RWPE1 (cell line): ENCODE results near the gene ADH1B.
"Not testable (repeated sequence)": the region's sequence is repeated elsewhere in the genome, so short reads cannot be mapped to it uniquely, and the experiment has no call there.

ENCODE experiments used
- CTCF ChIA-PET: fragments of 350-600 bp; sonication (Branson Sonifier 250); formaldehyde crosslinking; extraction: SDS; loops from one replicate; lab custom pipeline; 2021; lab: Yijun Ruan, JAX
- POLR2A ChIA-PET: fragments of 400-600 bp; formaldehyde crosslinking; extraction: SDS; loops from one replicate; lab custom pipeline; 2020; ENCODE audit warnings: antibody characterized with exemption; ENCODE audit not compliant: low non-redundant PET; lab: Yijun Ruan, JAX
- DNase-seq: peaks from one replicate; pipeline ENCODE4 v3.0.0; 2012; ENCODE audit warnings: low spot score
- H3K27ac ChIP-seq: fragments of 450-650 bp; 2 replicates; pipeline ENCODE4 v1.5.1; 2017
- TF ChIP-seq, protein P1 (sequence below): fragments of 450-650 bp; conservative IDR thresholded peaks from 2 replicates; pipeline ENCODE4 v1.5.1; 2017; ENCODE audit warnings: low read depth, mild to moderate bottlenecking

Gene ADH1B

DNA sequence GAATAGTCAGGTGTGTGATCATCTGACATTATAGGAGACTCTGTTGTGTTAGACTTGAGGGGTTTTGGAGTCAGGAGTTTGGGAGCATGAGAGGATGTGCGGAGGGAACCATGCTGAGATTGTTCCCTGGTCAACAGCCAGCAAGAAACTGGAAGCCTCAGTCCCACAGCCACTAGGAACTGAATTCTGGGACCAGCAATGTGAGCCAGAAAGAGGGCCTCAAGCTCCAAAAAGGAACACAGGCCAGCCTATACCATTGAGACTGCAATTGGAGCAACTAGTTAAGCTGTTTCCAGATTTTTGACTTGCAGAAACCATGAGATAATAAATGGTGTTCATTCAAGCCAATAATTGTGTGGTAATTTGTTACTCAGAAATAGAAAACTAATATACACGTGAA is 8.7 kb upstream of the ADH1B start:
- DNase-seq: no peak
- ChIA-PET CTCF (no interaction called here), POLR2A (no interaction called here)
- TF ChIP-seq, protein P1, sequence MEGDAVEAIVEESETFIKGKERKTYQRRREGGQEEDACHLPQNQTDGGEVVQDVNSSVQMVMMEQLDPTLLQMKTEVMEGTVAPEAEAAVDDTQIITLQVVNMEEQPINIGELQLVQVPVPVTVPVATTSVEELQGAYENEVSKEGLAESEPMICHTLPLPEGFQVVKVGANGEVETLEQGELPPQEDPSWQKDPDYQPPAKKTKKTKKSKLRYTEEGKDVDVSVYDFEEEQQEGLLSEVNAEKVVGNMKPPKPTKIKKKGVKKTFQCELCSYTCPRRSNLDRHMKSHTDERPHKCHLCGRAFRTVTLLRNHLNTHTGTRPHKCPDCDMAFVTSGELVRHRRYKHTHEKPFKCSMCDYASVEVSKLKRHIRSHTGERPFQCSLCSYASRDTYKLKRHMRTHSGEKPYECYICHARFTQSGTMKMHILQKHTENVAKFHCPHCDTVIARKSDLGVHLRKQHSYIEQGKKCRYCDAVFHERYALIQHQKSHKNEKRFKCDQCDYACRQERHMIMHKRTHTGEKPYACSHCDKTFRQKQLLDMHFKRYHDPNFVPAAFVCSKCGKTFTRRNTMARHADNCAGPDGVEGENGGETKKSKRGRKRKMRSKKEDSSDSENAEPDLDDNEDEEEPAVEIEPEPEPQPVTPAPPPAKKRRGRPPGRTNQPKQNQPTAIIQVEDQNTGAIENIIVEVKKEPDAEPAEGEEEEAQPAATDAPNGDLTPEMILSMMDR: no peak
- no peak overlapping the region for H3K27ac ChIP-seq

DNA sequence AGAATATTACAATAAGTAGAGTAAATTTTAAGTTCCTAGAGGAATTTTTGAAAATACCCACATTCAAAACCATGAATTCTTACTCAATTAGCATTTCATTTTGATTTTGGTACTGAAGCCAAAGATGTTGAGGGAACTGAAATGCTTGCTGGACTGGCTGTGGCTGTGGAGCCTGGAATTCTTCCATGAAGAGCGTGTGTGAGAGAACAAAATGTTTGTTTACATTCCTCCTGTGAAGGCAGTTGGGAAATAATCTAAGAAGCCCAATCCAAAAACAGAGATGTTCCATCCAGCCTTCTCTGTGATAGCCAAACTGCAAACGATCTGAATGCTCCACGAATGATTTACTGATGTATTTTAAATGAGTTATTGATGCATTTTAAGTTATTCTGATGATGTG is 3.8 kb upstream of the ADH1B start:
- H3K27ac ChIP-seq: no peak overlapping the region
- POLR2A ChIA-PET: no interaction called here
- CTCF ChIA-PET: no interaction called here
- TF ChIP-seq, protein P1: no peak
- no peak for DNase-seq

DNA sequence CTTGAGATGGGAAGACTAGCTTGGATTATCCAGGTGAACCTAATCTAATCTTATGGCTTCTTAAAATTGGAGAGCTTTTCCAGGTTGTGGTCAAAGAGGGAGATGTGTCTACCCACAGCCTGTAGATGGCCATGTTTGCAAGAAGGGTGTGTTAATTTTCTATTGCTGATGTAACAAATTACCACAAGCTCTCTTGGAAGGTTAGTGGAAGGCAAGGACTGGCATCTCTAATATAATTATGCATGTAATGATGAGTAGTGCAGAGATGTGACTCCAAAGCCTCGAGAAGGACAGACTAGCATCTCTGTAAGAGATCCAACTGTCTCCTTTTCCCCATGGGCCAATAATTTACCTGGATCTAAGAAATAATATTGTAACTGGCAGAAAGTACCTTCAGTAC is 3.2 kb upstream of the ADH1B start:
- ChIA-PET CTCF (no interaction called here), POLR2A (no interaction called here)
- TF ChIP-seq, protein P1: no peak
- no peak for DNase-seq
- no peak overlapping the region for H3K27ac ChIP-seq

DNA sequence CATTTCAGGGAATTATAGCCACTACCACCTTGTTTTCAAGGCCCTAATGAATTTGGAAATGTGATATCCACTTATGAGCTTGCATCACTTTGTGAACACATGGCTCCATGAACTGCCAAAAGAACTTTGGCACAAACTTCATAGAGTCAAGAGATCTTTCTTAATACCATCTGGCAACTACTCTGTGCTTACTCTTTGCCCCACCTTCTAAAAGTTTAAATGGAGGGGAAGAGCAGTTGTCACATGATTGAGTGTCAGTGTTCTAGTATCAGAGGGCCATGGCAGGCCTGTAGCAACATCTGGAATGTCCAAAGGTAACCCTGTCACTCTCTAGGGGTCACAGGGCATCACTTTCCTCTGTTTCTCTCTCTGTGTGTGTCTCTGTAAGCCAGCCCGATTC is 2.6 kb upstream of the ADH1B start:
- no peak for DNase-seq
- TF ChIP-seq, protein P1: no peak
- H3K27ac ChIP-seq: no peak overlapping the region
- ChIA-PET CTCF (no interaction called here), POLR2A (no interaction called here)

DNA sequence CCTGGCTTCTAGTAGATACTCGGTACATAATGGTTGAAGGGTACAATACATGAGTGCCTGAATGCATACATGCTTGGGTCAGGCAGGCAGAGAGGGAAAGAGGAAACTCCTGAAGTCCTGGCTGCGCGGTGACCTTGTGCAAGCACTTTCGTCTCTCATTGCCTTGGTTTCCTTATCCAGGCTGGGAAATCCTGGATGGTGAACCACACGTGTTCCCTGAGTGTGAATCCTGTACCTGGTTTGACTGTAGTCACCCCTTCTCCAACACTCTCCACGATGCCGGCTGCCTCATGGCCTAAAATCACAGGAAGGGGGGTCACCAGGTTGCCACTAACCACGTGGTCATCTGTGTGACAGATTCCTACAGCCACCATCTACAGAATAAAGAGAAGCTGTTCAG is 3.4 kb downstream of the ADH1B start:
- POLR2A ChIA-PET, DNase-seq, H3K27ac ChIP-seq, CTCF ChIA-PET: not testable (repeated sequence)

DNA sequence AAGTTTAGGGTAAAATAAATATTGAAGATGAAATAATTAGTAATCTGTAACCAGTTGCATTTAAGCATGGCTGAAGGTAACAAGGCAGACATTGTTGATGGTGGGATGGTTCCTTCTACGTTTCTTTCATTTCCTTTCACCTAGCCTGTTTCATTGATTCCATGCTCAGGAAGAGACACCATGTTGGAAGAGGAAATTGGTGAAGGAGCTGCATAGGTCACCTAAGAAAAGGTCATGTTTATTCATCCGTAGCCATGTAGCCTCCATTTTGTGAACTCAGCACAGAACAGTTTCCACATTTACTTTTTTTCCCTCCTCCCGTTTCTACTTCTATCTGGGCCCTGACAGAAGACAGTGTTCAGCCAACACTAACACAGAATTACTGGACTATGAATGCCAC is 3.8 kb downstream of the ADH1B start:
- TF ChIP-seq, protein P1: no peak
- DNase-seq: no peak
- no peak overlapping the region for H3K27ac ChIP-seq
- CTCF ChIA-PET: no interaction called here
- POLR2A ChIA-PET: no interaction called here

DNA sequence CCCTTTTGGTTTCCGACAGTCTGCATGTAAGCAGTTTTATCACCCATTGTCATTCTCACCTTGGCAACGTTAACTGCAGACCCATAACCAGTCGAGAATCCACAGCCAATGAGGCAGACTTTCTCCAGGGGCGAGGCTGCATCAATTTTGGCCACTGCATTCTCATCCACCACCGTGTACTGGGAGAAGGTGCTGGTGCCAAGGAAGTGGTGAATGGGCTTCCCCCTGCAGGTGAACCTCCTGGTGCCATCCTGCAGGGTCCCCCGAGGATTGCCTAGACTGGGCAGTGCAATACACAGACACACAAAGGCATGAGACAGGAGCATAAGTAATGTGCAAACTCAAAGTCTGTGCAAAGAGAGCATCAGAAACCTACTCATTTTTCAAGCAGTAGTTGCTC is 5.4 kb downstream of the ADH1B start:
- no peak for DNase-seq
- no peak overlapping the region for H3K27ac ChIP-seq
- ChIA-PET CTCF (no interaction called here), POLR2A (no interaction called here)
- TF ChIP-seq, protein P1: no peak
